G401.6 (cell line): Measurements from ENCODE around the gene SYNE2.

Source experiments
- FAIRE-seq: peaks from 2 replicates; lab custom pipeline; 2012; peaks lifted over from hg19 to GRCh38; lab: Jason Lieb, UNC

SYNE2 gene

GRCh38 chr14:64221391-64222003, 368.7 kb downstream of the SYNE2 start:
- no peak for FAIRE-seq

GRCh38 chr14:64225151-64225757, 372.4 kb downstream of the SYNE2 start:
- no peak for FAIRE-seq

GRCh38 chr14:64227856-64228255, 375.1 kb downstream of the SYNE2 start:
- no peak for FAIRE-seq

GRCh38 chr14:64229489-64229888, 376.7 kb downstream of the SYNE2 start:
- FAIRE-seq = no peak

GRCh38 chr14:64232095-64232838, 379.5 kb downstream of the SYNE2 start:
- no peak for FAIRE-seq

- no peak for FAIRE-seq
These were observed 380.1 kb downstream of the SYNE2 start for GRCh38 chr14:64232944-64233343.

- FAIRE-seq = no peak
These were observed 380.9 kb downstream of the SYNE2 start for GRCh38 chr14:64233531-64234190.

GRCh38 chr14:64234877-64235651, 382.3 kb downstream of the SYNE2 start:
- no peak for FAIRE-seq

- FAIRE-seq = no peak
These were observed 383.1 kb downstream of the SYNE2 start for GRCh38 chr14:64235652-64236640.

- no peak for FAIRE-seq
These were observed 385.2 kb downstream of the SYNE2 start for GRCh38 chr14:64238049-64238448.

GRCh38 chr14:64238631-64239030, 385.8 kb downstream of the SYNE2 start:
- FAIRE-seq = no peak

GRCh38 chr14:64244279-64244678, 391.5 kb downstream of the SYNE2 start:
- no peak for FAIRE-seq

- FAIRE-seq = no peak
These were observed 392.7 kb downstream of the SYNE2 start for GRCh38 chr14:64245491-64245890.

GRCh38 chr14:64246688-64247087, 393.9 kb downstream of the SYNE2 start:
- no peak for FAIRE-seq

- no peak for FAIRE-seq
These were observed 394.4 kb downstream of the SYNE2 start for GRCh38 chr14:64247195-64247594.

- FAIRE-seq = no peak
These were observed 395.9 kb downstream of the SYNE2 start for GRCh38 chr14:64248689-64249088.

GRCh38 chr14:64249363-64249762, 396.6 kb downstream of the SYNE2 start:
- FAIRE-seq = no peak

- no peak for FAIRE-seq
These were observed 400.9 kb downstream of the SYNE2 start for GRCh38 chr14:64253672-64254071.

GRCh38 chr14:64255756-64256155, 403.0 kb downstream of the SYNE2 start:
- FAIRE-seq = no peak

- FAIRE-seq = no peak
These were observed 407.6 kb downstream of the SYNE2 start for GRCh38 chr14:64260418-64260817.

- FAIRE-seq = no peak
These were observed 412.4 kb downstream of the SYNE2 start for GRCh38 chr14:64265222-64265621.
